PC-9 (cell line): ENCODE measurements around the gene KRT222.

ENCODE experiments used
- EZH2 ChIP-seq: fragments of 200-600 bp; sonication (generic); IDR thresholded peaks from 2 replicates; pipeline ENCODE4 v1.8.0; 2017; ENCODE audit warnings: antibody characterized with exemption, low read depth
- TF ChIP-seq, protein P1 (sequence below): fragments of 200-600 bp; sonication (generic); conservative IDR thresholded peaks from 2 replicates; pipeline ENCODE4 v1.6.1; 2017; ENCODE audit warnings: mixed run types, antibody characterized with exemption, mild to moderate bottlenecking, moderate library complexity

DNA sequence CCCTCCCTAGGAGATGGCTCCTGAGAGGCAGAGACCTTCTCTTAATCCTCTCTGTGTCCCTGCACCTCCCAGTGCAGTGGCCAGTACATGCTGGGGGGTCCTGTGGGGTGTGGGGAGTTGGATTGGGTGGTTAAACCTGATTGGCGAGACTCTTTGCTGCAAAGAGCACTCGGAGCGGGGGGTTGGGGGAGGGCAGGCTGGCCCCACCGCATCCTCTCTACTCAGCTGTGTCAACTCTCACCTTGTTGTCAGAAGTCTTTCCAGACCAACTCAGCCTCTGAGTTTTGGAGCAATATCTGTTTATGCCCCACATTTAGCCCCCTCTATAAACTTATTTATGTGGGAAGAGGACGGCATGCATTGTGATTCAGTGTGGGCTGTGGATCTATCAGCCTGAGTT lies 57.3 kb downstream of the KRT222 start:
- TF ChIP-seq, protein P1, sequence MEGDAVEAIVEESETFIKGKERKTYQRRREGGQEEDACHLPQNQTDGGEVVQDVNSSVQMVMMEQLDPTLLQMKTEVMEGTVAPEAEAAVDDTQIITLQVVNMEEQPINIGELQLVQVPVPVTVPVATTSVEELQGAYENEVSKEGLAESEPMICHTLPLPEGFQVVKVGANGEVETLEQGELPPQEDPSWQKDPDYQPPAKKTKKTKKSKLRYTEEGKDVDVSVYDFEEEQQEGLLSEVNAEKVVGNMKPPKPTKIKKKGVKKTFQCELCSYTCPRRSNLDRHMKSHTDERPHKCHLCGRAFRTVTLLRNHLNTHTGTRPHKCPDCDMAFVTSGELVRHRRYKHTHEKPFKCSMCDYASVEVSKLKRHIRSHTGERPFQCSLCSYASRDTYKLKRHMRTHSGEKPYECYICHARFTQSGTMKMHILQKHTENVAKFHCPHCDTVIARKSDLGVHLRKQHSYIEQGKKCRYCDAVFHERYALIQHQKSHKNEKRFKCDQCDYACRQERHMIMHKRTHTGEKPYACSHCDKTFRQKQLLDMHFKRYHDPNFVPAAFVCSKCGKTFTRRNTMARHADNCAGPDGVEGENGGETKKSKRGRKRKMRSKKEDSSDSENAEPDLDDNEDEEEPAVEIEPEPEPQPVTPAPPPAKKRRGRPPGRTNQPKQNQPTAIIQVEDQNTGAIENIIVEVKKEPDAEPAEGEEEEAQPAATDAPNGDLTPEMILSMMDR: no peak
- no peak for TF ChIP-seq EZH2
